ENCODE measurements around the gene DDX31. TPM values are rescaled to one million over a fixed set of nuclear protein-coding genes. Genes with fewer than 3 reads are reported as not detected.

DDX31 gene
- total and polyA plus RNA-seq, 2 experiments from 2014 or later: 7.3 to 13.1 TPM

DNA sequence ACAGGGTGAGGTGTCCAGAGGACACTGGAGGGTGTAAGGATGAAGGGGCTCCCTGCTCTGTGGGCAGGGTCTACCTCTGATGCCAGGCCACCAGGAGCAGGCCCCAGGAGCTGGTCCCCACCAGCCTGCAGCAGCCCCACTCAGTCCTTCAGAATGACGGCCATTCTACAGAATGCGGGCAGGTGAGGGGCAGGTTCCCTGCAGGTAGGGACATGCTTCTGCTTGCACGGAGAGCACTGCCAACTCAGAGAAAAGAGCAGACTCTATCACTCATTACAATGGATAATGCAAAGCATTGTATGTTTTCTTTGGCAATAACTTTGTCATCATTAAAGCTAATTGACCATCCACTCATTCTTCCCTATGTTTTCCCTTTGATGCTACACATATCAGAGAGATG, 39.0 kb downstream of the DDX31 start:
- WGBS (ENCODE audit: low lambda C conversion rate, missing lambda C conversion rate): 87% methylated on average over 3 of the region's 3 CpGs
- Histone ChIP-seq H3K36me3 (replicated peaks; ENCODE audit: insufficient read depth, low read depth) (no peaks in the 10 kb centered on the region), H3K9me3 (ENCODE audit: low read depth) (no peaks in the 10 kb centered on the region), H4K20me1 (ENCODE audit: insufficient read depth, poor library complexity, severe bottlenecking) (no peaks in the 10 kb centered on the region), H3K9me2 (replicated peaks; ENCODE audit: insufficient read depth) (no peaks in the 10 kb centered on the region), H3K4me2 (no peak overlapping the region), H3K79me2 (no peaks in the 10 kb centered on the region), H3K4me1 (ENCODE audit: insufficient read depth) (no peaks in the 10 kb centered on the region), H3K4me3 (no peak overlapping the region), H3K27me3 (no peaks in the 10 kb centered on the region), H3K27ac (no peak overlapping the region), H2AFZ (no peak overlapping the region)
- DNase-seq (ENCODE audit: low spot score): no peak
- no peak for TF ChIP-seq EZH2phosphoT487 (IDR thresholded peaks at IDR 0.05; ENCODE audit: low read depth, severe bottlenecking, unreplicated experiment)
- TF ChIP-seq, protein P1, sequence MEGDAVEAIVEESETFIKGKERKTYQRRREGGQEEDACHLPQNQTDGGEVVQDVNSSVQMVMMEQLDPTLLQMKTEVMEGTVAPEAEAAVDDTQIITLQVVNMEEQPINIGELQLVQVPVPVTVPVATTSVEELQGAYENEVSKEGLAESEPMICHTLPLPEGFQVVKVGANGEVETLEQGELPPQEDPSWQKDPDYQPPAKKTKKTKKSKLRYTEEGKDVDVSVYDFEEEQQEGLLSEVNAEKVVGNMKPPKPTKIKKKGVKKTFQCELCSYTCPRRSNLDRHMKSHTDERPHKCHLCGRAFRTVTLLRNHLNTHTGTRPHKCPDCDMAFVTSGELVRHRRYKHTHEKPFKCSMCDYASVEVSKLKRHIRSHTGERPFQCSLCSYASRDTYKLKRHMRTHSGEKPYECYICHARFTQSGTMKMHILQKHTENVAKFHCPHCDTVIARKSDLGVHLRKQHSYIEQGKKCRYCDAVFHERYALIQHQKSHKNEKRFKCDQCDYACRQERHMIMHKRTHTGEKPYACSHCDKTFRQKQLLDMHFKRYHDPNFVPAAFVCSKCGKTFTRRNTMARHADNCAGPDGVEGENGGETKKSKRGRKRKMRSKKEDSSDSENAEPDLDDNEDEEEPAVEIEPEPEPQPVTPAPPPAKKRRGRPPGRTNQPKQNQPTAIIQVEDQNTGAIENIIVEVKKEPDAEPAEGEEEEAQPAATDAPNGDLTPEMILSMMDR (IDR thresholded peaks at IDR 0.05; ENCODE audit: poor library complexity): no peak
- no peak for TF ChIP-seq EZH2 (IDR thresholded peaks at IDR 0.05; ENCODE audit: borderline replicate concordance)

DNA sequence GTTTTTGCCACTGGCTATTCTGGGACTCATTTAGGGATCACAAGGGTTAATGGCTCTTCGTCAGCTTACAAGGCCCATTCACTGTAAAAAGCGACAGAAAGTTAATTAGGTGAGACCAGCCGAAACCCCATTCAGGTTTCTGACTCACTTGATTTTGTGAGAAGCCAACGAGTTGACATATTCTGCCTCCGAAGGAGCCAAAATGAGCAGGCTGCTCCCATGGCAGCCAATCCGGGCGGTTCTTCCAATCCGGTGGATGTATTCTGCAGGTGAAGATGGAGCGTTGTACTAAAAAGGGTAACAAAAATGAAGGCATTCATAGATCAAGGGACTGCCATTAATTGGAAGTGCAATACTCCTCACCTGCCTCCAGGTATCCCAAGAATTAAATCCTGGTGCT, 39.7 kb downstream of the DDX31 start:
- H2AFZ ChIP-seq: no peak overlapping the region
- no peak overlapping the region for H3K4me2 ChIP-seq
- H3K4me1 ChIP-seq (ENCODE audit: insufficient read depth): no peaks in the 10 kb centered on the region
- no peak overlapping the region for H3K27ac ChIP-seq
- no peaks in the 10 kb centered on the region for H3K36me3 ChIP-seq (replicated peaks; ENCODE audit: insufficient read depth, low read depth)
- no peaks in the 10 kb centered on the region for H3K79me2 ChIP-seq
- 92% methylated on average over 9 of the region's 9 CpGs for WGBS (ENCODE audit: low lambda C conversion rate, missing lambda C conversion rate)
- TF ChIP-seq EZH2phosphoT487 (IDR thresholded peaks at IDR 0.05; ENCODE audit: low read depth, severe bottlenecking, unreplicated experiment): no peak
- DNase-seq (ENCODE audit: low spot score): no peak
- H3K9me2 ChIP-seq (replicated peaks; ENCODE audit: insufficient read depth): no peaks in the 10 kb centered on the region
- H3K4me3 ChIP-seq: no peak overlapping the region
- no peaks in the 10 kb centered on the region for H3K9me3 ChIP-seq (ENCODE audit: low read depth)
- H3K27me3 ChIP-seq: no peaks in the 10 kb centered on the region
- H4K20me1 ChIP-seq (ENCODE audit: insufficient read depth, poor library complexity, severe bottlenecking): no peaks in the 10 kb centered on the region

DNA sequence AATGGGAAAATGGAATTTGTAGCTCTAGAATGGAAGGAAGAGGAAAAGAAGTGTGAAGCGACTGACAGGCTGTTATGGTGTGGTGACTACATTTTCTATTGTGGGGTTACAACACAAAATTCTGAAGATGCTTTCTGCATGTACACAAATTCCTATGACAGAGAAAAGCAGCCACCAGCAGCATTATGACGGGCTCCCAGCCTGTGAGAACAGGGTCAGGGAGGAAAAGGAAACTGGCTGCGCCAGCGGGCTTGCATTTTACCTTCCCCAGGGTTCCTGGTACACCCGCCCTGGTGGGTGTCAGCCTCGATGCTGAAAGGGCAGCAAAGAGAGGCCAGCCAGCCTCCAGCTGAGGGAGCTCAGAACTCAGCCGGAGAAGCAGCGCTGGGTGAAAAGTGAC, 41.0 kb downstream of the DDX31 start:
- Histone ChIP-seq H3K9me2 (replicated peaks; ENCODE audit: insufficient read depth) (no peaks in the 10 kb centered on the region), H3K27ac (no peak overlapping the region), H3K4me1 (ENCODE audit: insufficient read depth) (no peaks in the 10 kb centered on the region), H3K36me3 (replicated peaks; ENCODE audit: insufficient read depth, low read depth) (no peaks in the 10 kb centered on the region), H3K9me3 (ENCODE audit: low read depth) (no peaks in the 10 kb centered on the region), H3K4me2 (no peak overlapping the region), H3K79me2 (no peaks in the 10 kb centered on the region), H3K4me3 (no peak overlapping the region), H3K27me3 (no peaks in the 10 kb centered on the region), H4K20me1 (ENCODE audit: insufficient read depth, poor library complexity, severe bottlenecking) (no peaks in the 10 kb centered on the region), H2AFZ (no peak overlapping the region)
- TF ChIP-seq EZH2 (IDR thresholded peaks at IDR 0.05; ENCODE audit: borderline replicate concordance) (no peak), EZH2phosphoT487 (IDR thresholded peaks at IDR 0.05; ENCODE audit: low read depth, severe bottlenecking, unreplicated experiment) (no peak)
- TF ChIP-seq, protein P1 (IDR thresholded peaks at IDR 0.05; ENCODE audit: poor library complexity): no peak
- no peak for DNase-seq (ENCODE audit: low spot score)
- WGBS (ENCODE audit: low lambda C conversion rate, missing lambda C conversion rate): 96% methylated on average over 8 of the region's 8 CpGs

DNA sequence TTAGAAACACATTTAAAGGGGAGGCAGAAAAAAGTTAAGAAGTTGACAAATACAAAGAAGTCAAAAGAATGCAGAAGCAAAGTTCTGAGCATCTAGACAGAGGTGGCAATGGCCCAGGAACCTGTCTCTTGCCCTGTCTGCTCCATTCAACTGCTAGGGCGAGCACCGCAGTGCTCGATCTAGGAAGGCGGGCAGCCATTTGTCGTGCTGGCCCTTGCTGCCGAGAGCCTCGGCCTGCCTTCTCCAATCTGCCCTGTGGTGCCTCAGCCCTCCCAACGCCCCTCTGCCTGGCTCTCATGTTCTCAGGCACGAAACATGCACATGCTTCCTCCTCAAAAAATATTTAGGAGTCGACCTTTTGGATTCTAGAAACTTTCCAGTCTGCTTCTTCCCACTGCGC, 42.2 kb downstream of the DDX31 start:
- Histone ChIP-seq H3K4me1 (ENCODE audit: insufficient read depth) (no peaks in the 10 kb centered on the region), H4K20me1 (ENCODE audit: insufficient read depth, poor library complexity, severe bottlenecking) (no peaks in the 10 kb centered on the region), H3K4me3 (no peak overlapping the region), H3K9me3 (ENCODE audit: low read depth) (no peaks in the 10 kb centered on the region), H3K27ac (no peak overlapping the region), H3K79me2 (no peaks in the 10 kb centered on the region), H2AFZ (no peak overlapping the region), H3K27me3 (no peaks in the 10 kb centered on the region), H3K9me2 (replicated peaks; ENCODE audit: insufficient read depth) (no peaks in the 10 kb centered on the region), H3K36me3 (replicated peaks; ENCODE audit: insufficient read depth, low read depth) (no peaks in the 10 kb centered on the region), H3K4me2 (no peak overlapping the region)
- no peak for DNase-seq (ENCODE audit: low spot score)
- 94% methylated on average over 11 of the region's 11 CpGs for WGBS (ENCODE audit: low lambda C conversion rate, missing lambda C conversion rate)
- TF ChIP-seq EZH2 (IDR thresholded peaks at IDR 0.05; ENCODE audit: borderline replicate concordance) (no peak), EZH2phosphoT487 (IDR thresholded peaks at IDR 0.05; ENCODE audit: low read depth, severe bottlenecking, unreplicated experiment) (no peak)
- TF ChIP-seq, protein P1 (IDR thresholded peaks at IDR 0.05; ENCODE audit: poor library complexity): no peak

All from hepatocyte (in vitro differentiated cells).